ENCODE data around the gene GIGYF2.
"Not testable (repeated sequence)": the region's sequence is repeated elsewhere in the genome, so short reads cannot be mapped to it uniquely, and the experiment has no call there.

Gene GIGYF2

DNA sequence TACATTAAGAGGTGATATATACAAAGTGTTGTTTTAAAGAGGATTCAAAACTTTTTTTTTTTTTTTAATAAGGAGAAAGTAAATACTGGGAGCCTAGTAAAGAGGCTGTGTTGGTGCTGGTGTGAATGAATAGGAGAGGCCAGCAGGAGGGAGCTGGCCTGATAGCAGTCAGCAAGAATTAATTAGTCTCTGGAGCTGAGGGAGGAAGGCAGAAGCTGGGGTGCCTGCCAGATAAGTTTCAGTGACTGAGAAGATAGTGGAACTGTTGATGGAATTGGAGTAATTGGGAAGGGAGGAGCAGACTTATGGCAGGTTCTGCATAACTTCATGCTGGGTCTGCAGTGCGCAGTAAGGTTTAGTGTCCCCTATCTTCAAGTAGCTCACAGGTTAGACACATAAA lies 136.7 kb downstream of the GIGYF2 start:
- no peak for DNase-seq

DNA sequence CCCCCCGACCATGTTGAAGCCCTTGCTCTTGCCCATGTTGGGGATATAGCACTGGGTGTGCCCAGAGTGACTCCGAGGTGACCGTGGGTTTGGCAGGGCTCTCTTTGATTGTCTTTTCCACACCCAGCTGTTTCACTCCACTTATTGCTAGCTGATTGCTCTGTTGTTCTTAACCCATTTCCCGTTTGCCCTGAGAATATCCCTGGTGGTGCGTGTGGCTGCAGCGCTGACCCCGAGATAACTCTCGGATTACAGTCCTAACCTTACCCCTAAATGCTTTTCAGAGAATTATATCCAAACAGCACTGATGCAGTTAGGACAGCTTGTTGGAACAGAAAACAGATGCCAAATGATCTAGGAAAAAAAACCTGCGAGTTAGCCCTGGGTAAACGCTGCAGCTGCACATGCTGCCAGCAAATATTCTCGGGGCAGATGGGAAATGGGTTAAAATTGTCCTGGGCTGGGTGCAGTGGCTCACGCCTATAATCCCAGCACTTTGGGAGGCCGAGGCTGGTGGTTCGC lies 138.6 kb downstream of the GIGYF2 start:
- DNase-seq: no peak

DNA sequence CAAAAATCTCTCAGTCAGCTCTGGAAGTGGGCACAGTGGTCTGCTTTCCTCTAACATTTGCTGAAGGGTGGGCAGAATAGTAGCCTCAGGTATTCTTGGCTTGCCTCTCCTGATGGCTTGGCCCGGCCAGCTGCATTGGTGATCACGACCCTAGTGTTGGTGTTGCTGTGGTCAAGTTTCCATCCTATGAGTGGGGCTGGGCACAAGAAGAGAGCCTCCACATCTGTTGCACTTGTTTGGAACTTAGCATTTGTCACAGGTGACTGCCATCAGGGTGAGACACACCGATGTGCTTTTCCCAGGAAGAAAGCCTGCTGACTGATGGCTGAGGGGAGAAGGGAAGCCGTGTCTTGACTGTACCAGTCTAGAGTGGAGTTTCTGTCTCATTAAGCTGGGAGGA lies 139.8 kb downstream of the GIGYF2 start:
- DNase-seq: no peak

DNA sequence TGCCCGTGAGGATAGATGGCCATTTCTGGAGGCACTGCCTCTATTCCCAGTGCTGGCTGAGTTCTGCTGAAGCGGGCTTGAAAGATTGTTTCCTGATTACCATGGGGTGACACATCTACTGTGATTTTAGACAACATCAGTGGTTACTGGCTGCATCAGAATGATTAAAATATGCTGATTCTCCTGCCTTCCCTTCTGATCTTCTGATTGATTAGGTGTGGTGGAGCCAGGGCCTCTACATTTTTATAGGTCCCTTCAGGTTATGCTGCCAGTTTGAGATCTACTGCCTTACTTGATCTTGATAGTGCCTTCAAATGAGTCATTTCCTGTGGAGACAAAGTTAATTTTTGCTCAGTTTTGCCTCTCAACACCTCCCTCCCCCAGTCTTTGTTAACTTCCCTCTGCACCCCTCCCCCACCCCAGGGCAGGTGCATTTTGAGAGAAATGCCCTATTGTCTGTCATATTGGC lies 141.3 kb downstream of the GIGYF2 start:
- DNase-seq: no peak

DNA sequence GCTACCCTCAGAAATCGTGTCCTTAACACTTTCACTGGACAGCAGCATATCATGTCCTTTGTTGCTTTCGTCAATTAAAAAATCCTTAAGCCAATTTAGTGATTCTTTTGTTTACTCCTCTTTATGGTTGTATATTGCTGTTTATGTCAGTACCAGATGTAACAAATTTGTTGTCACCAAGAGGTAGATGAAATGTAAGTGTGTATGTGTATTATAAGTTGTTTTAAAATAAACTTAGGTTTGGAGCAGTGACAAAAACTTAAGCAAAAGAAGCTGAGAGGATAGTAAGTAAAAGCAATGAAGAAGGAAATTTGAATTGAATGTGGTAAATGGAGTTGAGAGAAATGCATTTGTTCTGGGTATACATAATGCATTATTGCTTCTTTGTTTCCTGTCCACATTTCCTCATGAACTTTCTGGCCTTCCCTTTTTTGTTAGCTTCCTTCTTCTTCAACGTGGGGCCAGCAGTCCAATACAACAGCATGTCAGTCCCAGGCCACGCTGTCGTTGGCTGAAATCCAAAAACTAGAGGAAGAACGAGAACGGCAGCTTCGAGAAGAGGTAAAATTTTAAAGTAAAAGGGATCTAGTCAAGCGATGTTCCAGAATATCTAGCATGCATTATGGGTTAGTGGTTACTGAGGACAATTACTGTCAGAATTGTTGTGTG lies 142.4 kb downstream of the GIGYF2 start:
- DNase-seq: no peak

DNA sequence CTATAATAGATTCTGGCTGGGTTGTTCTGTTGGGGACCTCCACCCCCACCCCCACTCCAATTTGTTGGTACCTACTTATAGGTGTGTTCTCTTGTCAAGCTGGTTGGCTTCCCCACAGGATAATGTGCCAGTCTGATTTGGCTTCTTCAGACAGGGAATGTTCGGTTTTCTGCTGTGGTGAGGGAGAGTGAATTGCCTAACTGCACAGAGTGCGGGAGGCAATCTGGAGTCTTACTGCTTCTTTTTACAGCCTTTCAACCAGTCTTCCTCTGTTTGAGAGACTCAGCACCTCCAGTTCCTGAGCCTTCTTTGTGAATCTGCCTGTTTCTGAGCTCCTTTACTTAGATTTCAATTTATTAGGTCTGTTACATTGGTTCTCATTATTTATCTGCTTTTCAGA lies 145.6 kb downstream of the GIGYF2 start:
- no peak for DNase-seq

DNA sequence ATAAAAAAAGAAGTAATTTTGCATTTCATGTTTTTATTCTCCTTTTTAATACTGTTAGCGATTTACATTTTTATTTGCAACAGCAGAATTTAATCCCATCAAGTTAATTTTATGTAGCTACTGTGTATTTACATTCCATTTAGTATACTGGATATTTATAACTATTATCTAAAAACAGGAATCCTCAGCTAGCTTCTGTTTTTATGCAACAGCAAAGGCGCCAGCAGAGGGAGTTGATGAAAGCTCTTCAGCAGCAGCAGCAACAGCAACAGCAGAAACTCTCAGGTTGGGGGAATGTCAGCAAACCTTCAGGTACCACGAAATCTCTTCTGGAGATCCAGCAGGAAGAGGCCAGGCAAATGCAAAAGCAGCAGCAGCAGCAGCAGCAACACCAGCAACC lies 146.7 kb downstream of the GIGYF2 start:
- DNase-seq: no peak

DNA sequence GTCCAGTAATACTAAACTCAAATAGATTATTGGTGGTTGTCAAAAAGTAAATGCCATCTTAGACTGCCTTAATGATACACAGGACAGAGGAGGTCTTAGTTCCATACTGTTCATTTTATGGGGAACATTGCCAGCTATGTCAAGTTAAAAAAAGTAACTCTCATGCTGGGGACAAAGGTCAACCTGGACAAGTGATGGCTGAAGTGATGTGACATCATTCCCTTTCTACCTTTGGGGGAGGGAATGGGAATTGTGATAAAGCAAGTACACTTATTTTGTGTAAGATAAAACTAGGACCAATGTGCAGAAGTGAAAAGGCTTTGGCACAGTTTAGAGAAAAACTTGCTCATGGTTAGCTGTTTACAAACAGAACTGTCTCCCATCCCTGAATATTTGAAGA lies 148.9 kb downstream of the GIGYF2 start:
- DNase-seq: no peak

DNA sequence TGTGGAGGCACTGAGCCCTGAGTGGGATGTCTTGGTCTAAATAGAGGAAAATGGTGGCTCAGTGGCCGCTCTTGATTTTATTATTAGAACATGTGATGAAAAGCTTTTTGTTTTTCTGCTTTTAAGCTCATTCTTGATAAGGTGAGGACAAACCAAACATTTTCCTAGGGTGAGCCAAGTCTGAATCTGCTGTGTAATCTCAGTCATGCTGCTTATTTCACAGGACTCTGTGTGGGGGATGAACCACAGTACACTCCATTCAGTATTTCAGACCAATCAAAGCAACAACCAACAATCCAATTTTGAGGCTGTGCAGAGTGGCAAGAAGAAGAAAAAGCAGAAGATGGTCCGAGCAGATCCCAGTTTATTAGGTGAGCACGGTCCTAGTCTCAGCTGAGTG lies 152.9 kb downstream of the GIGYF2 start:
- DNase-seq: no peak

DNA sequence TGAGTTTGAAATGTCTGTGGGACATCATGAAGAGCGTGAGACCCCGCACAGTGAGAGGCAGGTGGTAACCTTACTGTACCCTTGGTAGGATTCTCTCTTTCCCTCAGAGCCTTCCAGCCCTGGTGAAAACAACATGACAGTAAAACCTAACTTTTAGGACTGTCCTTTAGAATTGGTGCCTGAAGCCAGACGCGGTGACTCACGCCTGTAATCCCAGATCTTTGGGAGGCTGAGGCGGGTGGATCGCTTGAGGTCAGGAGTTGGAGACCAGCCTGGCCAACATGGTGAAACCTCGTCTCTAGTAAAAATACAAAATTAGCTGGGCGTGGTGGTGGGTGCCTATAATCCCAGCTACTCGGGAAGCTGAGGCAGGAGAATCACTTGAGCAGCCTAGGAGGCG lies 154.9 kb downstream of the GIGYF2 start:
- DNase-seq: not testable (repeated sequence)

DNA sequence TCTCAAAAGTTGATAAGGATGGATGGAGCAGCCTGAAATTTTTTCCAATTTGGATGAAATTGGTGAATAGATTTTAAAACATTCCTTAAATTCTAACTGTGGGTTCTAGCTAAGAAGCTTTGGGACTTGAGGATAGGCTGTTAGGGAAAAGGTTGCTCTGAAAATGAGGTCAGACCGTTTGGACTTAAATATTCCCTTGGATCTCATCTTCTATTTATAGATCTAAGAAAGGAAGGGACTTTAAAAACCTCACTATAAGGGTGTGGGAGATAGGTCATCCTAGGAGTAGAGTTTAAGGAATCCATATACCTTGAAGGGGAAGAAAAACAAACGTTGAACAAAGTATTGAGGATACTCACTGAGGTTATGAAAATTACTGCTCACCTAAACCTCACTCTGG lies 155.5 kb downstream of the GIGYF2 start:
- no peak for DNase-seq

DNA sequence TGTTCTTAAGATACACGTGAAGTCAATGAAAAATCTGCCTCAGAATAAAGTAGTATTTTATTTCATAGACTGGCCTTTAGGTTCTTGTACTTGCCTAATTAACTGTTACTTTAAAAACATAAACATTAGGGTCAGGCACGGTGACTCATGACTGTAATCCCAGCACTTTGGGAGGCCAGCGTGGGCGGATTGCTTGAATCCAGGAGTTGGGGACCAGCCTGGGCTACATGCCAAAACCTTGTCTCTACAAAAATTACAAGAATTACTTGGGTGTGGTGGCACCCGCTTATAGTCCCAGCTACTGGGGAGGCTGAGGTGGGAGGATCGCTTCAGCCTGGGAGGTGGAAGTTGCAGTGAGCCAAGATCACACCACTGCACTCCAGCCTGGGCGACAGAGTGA lies 157.0 kb downstream of the GIGYF2 start:
- DNase-seq: no peak

DNA sequence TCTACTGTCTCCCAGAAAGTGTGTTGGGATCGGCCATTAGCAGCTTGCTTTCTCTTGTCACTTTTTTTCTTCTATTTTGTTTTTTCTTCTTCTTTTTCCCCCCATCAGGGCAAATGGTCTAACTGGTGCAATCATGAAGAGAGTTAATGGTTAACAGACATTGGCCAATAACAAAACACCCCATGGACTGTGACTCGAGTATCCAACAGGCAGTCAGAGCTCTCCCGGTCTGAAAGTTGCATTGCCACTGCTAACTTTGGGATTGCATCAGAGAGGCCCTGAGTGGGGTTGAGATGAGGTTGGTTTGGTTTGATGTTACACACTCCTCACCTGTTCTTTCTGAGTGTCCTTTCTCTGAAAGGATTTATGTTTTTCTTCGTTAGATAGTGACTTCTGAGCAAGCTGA lies 160.0 kb downstream of the GIGYF2 start:
- no peak for DNase-seq

DNA sequence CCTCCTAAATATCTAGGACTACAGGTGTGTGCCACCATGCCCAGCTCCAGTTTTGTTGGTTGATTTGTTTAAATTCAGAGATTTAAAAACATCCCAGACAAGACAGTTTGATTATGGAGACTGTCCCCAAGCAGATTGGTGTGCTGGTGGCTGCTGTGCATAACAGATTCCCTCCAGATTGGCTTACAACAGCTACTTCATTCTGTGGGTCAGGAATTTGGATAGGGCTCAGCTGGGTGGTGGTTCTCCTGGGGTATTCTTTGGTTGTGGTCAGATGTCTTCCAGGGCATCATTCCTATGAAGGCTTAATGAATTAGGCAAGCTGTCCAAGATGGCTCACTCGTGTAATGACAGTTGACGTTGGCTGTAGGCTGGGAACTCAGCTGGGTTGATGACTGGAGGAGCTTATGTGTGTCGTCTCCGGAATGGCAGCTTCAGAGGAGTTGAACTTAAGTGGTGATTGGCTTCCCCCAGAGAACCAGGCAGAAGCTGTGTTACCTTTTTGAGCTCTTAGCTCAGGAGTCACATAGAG lies 162.3 kb downstream of the GIGYF2 start:
- no peak for DNase-seq

DNA sequence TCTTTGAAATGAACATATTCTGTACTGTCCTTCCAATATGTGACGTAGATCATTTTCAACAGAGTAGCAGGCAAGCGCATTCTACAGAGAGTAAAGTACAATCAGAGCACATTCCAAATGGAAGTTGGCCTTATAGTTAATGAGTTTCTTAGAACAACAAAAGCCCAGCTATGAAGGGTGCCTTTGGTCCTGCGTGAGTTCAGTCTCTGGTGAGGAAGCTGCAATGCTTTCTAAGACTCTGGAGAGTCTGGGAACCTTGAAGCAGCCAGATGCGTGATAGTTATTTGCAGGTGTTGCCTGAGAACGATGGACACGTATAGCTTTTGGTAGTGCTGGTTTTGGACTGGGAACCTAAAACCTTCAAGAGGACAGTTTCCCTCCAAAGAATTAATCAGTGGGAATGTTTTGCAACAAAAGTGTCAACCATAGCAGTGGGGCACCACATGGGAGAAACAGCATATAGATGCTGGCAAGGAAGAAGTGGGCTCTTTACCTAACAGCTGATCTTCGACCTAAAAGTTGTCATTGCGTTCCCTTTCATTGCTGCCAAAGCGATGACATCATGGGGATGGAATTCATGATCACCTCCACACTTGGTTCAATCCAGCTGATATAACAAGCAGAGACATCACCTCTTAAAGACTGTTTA lies 163.6 kb downstream of the GIGYF2 start:
- DNase-seq: no peak

DNA sequence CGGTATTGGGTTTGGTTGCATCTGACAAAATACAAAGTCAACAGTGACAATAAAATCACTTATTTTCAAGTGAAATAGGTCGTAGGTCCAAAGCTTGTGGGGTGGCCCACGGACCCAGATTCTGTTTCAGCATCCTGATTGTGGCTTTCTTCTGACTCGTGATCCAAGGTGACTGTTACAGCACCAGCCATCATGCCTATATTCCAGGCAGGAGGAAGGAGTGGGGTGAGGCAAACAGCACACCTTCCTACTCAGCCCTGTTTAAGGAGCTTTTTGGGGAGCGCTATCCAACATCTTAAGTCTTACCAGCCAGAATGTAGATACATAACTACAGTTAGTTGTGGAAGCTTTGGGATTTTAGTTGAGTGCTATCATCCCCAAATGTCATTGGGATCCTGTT lies 164.2 kb downstream of the GIGYF2 start:
- no peak for DNase-seq

DNA sequence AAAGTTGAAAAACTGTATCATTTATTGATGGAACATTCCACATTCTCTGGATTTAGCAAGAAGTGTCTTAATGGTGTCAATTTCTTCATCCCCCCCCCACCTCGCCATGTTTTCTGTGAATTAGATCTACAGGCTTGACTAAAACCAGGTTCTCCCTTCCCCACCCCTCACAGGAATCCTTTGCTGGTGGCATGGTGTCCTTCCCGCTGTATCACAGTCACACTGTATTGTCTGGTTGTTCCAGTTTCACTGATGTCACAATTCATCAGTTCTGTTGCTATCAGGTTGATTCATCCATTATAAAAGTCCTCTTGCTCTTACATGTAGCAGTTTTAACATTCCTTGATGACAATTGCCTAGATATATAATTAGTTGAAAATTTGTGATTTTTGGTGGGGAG lies 166.9 kb downstream of the GIGYF2 start:
- no peak for DNase-seq

DNA sequence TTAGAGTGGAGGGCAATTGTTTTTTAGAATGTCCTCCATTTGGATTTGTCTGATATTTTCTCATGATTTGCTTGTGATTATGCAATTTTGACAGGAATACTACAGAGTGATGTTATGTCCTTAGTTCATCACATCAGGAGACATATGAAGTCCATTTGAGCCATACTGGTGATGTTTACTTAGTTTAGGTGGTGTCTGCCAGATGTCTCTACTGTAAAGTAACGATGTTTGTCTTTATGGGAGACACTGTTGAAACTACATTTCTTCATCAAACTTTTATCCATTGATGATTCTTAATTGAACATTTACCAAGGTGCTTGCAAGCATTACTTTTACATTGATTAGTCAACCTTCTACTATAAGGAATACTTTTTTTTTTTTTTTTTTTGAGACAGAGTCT lies 168.0 kb downstream of the GIGYF2 start:
- DNase-seq: no peak

DNA sequence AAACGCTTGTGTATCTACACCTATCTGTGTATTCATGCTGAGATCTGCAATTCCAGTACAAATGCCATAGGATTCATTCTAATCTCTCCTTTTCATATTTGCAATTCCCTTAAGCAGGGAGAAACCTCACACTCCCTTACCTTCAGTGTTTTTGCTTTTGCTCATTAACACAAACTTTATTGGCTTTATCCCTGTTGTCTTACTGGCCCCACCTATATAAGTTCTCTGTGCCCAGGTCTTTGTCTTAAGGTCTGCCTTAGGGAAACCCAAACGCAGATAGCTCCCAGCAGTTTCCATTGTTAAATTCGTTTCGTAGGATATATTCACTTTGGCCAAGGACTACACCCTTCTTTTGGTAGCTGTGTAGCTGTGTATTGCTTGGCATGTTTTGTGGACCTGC lies 169.0 kb downstream of the GIGYF2 start:
- no peak for DNase-seq

DNA sequence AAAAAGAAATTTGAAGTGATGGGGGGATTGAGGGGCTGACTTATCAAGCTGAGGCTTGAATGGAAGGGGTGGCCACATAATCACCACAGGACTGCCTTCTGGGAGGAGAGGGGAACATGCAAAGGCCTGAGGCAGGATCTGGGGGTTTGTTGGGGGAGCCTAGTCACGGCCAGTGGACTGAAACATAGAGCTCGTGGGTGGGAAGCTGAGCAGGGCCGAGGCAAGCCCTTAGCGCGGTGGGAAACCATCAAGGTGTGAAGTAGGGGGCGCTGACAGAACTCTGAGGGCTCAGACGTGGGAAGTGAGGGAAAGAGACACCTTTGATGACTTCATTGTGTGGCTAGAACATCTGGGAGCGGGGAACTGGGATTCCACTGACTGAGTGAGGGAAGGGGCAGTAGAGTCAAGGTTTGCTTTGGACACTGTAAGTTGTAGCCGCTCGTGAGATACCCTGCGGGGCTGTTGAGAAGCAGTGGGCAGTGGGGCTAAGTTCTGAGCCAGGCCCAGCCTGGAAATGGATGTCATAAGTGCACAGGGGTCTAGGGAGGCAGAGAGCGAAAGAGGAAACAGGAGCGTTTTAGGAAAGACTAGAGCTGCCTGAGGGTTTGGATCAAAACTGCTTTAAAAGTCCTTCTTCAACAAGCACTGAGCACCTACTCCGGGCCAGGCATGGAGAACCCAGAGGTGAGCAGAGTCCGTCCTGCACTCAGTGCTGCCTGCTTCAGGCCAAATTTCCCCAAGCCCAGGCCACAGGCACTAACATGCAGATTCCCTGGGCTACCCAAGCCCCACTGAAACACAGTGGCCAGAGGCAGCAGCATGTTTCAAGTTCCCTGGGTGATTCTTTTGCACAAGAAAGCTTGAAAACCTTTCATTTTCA lies 172.2 kb downstream of the GIGYF2 start:
- no peak for DNase-seq

DNA sequence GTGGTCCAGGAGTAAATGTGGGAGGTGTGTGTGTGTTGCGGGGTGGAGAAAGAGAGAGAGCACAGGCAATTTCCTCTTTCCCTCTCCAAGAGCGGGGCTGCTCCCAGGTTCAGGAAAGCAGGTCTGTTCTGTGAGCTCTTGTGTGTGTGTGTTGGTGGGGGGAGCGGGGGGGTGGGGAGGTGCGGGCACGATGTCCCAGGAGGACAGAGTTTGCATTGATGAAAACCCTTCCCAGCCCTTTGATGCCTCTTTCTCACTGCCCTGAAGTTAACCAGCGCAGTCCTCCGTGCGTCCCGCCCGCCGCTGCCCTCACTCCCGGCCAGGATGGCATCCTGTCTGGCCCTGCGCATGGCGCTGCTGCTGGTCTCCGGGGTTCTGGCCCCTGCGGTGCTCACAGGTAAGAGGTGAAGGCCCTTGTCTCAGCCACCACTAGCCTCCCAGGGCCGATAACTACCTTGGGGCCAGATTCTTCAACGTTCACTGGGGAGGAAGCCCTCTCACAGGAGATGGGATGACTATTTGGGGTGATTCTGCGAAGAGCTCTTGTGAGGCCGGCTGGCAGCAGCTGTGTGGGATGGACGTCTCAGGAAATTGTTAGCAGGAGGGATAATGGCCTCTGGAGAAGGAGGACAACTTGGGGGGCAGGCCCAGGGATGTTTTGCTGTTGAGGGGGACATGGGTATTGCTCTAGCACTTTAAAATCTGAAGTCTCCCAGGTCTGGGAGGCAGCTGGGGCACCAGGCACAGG lies 173.1 kb downstream of the GIGYF2 start, which contains the start of gene SNORC:
Gene SNORC, plus strand, starts transcription at position 247 of the 748 bp plus-strand sequence. Its CDS starts 78 bp downstream, at position 325.
- no peak for DNase-seq

DNA sequence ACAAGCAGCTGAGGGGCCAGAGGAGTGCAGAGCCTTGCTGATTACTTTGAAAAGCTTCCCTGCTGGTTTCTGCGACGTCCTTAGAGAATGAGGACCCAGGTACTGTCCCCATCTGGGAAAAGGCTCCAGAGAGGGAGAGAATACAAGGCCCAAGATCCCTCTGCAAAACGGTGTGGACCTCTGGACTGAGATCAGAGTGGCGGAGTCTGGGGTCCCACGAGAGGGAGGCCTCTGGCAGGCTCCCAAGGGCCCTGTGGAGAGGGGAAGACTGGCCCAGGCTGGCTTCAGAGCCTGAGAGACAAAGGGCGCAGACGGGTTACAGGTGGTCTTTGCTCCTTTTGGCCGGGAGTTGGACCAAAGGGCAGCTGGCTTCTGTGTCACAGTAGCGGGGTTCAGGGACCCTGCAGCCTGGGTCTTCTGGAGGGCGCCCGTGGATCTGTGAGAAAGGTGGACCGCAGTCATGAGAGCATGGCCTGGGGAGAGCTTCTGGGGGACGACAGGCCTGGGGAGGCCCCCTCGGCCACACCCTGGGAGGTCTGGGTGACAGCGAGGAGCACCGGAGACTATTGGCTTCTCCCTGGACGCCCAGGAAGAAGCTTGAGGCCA lies 173.7 kb downstream of the GIGYF2 start:
- no peak for DNase-seq

Measured in NCI-H2029 (cell line).